HL-60 (cell line): Measurements from ENCODE around the gene CSMD2.

Source experiments
- DNase-seq, 2 experiments: peaks; one replicate each; pipeline ENCODE4 v3.0.0-alpha.2; 2010 to 2020; ENCODE audit warnings: low read depth in 1 of 2, low spot score in 1 of 2
- H3K27ac ChIP-seq: fragments of 250-450 bp; sonication (Bioruptor Pico); replicated peaks from 2 replicates; pipeline ENCODE4 v1.5.1; 2020; ENCODE audit warnings: mild to moderate bottlenecking, moderate library complexity
- H3K27me3 ChIP-seq: fragments of 250-450 bp; sonication (Bioruptor Pico); 2 replicates; pipeline ENCODE4 v1.5.1; 2021; ENCODE audit warnings: mild to moderate bottlenecking, moderate library complexity; ENCODE audit not compliant: insufficient read depth, poor library complexity, severe bottlenecking
- H3K4me3 ChIP-seq: replicated peaks from 2 replicates; pipeline ENCODE4 v1.5.1; 2011; ENCODE audit warnings: mild to moderate bottlenecking, control low read depth, low read length; ENCODE audit not compliant: insufficient read depth
- GABPA ChIP-seq: IDR thresholded peaks from 2 replicates; pipeline ENCODE4 v1.6.1; 2012; ENCODE audit warnings: low read depth
- POLR2AphosphoS5 ChIP-seq: IDR thresholded peaks from 2 replicates; pipeline ENCODE4 v1.6.1; 2012; ENCODE audit warnings: low read depth
- SPI1 ChIP-seq: IDR thresholded peaks from 2 replicates; pipeline ENCODE4 v1.6.1; 2012; ENCODE audit warnings: low read depth, mild to moderate bottlenecking, borderline replicate concordance
- TF ChIP-seq, protein P1 (sequence below): IDR thresholded peaks from 2 replicates; pipeline ENCODE4 v1.6.1; 2012; ENCODE audit warnings: low read depth; ENCODE audit not compliant: insufficient replicate concordance
- TF ChIP-seq, protein P2 (sequence below): IDR thresholded peaks from one replicate; pipeline ENCODE4 v1.5.1; 2011; ENCODE audit warnings: low read length, control low read depth, inconsistent platforms; ENCODE audit not compliant: insufficient read depth

The CSMD2 gene

DNA sequence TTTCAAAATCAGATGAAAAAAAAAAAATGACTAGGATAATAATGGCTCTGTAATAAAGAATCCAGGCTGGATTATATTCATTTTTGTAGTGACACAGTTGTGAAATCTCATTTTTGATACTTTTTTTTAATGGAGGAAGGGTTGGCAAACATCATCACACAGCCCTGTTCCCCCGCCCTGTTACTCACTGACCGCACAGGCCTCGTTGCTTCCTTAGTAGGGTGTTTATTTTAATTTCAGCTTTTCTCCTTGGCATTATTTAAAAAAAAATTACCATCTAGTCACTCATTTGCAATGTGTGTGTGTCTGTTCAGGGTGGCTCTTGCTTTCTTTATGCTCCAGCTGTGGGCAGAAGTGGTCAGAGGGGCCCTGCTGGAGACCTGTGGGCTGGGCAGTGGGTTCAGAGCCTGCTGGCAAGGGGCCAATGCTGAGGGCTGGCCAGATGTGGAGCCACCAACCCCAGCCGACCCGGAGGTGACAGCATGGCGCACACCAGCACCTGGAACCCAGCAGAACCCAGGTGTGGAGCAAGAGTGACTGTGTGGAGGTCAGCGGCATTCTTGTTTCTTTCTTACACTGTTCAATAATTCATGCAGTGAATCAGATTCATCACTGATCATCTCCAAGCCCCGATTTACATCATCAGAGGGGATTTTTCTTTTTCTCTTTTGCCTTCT is 648.0 kb downstream of the CSMD2 start:
- no peak for DNase-seq
- H3K4me3 ChIP-seq, result no peak overlapping the region
- no peak overlapping the region for H3K27ac ChIP-seq
- no peaks in the 10 kb centered on the region for H3K27me3 ChIP-seq
- TF ChIP-seq POLR2AphosphoS5 (no peak), GABPA (no peak), SPI1 (no peak)
- TF ChIP-seq, protein P1, sequence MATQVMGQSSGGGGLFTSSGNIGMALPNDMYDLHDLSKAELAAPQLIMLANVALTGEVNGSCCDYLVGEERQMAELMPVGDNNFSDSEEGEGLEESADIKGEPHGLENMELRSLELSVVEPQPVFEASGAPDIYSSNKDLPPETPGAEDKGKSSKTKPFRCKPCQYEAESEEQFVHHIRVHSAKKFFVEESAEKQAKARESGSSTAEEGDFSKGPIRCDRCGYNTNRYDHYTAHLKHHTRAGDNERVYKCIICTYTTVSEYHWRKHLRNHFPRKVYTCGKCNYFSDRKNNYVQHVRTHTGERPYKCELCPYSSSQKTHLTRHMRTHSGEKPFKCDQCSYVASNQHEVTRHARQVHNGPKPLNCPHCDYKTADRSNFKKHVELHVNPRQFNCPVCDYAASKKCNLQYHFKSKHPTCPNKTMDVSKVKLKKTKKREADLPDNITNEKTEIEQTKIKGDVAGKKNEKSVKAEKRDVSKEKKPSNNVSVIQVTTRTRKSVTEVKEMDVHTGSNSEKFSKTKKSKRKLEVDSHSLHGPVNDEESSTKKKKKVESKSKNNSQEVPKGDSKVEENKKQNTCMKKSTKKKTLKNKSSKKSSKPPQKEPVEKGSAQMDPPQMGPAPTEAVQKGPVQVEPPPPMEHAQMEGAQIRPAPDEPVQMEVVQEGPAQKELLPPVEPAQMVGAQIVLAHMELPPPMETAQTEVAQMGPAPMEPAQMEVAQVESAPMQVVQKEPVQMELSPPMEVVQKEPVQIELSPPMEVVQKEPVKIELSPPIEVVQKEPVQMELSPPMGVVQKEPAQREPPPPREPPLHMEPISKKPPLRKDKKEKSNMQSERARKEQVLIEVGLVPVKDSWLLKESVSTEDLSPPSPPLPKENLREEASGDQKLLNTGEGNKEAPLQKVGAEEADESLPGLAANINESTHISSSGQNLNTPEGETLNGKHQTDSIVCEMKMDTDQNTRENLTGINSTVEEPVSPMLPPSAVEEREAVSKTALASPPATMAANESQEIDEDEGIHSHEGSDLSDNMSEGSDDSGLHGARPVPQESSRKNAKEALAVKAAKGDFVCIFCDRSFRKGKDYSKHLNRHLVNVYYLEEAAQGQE, result no peak
- TF ChIP-seq, protein P2, sequence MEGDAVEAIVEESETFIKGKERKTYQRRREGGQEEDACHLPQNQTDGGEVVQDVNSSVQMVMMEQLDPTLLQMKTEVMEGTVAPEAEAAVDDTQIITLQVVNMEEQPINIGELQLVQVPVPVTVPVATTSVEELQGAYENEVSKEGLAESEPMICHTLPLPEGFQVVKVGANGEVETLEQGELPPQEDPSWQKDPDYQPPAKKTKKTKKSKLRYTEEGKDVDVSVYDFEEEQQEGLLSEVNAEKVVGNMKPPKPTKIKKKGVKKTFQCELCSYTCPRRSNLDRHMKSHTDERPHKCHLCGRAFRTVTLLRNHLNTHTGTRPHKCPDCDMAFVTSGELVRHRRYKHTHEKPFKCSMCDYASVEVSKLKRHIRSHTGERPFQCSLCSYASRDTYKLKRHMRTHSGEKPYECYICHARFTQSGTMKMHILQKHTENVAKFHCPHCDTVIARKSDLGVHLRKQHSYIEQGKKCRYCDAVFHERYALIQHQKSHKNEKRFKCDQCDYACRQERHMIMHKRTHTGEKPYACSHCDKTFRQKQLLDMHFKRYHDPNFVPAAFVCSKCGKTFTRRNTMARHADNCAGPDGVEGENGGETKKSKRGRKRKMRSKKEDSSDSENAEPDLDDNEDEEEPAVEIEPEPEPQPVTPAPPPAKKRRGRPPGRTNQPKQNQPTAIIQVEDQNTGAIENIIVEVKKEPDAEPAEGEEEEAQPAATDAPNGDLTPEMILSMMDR, result no peak

DNA sequence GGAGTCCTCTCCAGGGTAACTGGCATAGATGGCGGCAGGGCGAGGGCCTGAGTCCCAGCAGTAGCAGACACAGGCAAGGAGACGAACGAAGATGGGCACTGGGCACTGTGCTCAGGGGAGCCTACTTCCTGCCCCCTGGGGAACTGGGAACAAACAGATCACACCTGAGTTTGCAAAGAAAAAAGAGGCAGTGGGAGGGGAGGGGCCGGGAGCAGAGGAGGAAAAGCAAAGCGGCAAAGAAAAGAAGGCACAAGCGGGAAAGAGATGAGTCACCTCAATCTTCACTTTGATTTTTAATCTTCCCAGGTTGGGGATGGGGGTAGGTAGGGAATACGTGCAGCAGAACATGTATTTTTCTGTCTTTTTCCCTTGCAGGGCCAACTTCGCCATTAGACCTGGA is 648.6 kb downstream of the CSMD2 start:
- H3K27me3 ChIP-seq, result no peaks in the 10 kb centered on the region
- H3K4me3 ChIP-seq, result no peak overlapping the region
- no peak for TF ChIP-seq POLR2AphosphoS5
- TF ChIP-seq SPI1, result no peak
- TF ChIP-seq, protein P2, result no peak
- DNase-seq, result no peak
- no peak overlapping the region for H3K27ac ChIP-seq

DNA sequence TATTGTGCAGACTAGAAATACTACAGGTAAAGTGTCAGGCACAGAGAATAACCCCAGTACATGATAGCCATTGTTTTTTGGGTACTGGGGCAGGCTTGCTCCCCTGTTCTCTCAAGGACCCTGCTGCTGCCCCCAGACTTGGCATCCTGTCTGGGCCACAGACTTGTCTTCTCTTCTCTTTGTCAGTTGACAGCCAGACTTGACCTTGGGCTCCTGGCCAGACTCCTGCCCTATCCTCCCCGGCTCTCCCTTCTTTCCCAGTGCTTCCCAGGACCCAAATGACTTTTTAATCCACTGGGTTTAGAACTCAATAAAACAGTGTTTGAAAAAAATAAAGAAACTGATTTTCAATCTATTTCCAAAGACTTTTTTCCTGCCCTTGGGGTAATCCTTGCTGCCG is 649.4 kb downstream of the CSMD2 start:
- Histone ChIP-seq H3K27ac (no peak overlapping the region), H3K4me3 (no peak overlapping the region), H3K27me3 (no peaks in the 10 kb centered on the region)
- no peak for DNase-seq
- TF ChIP-seq, protein P1, result no peak
- no peak for TF ChIP-seq POLR2AphosphoS5
- TF ChIP-seq GABPA, result no peak
- TF ChIP-seq, protein P2, result no peak
- TF ChIP-seq SPI1, result no peak

DNA sequence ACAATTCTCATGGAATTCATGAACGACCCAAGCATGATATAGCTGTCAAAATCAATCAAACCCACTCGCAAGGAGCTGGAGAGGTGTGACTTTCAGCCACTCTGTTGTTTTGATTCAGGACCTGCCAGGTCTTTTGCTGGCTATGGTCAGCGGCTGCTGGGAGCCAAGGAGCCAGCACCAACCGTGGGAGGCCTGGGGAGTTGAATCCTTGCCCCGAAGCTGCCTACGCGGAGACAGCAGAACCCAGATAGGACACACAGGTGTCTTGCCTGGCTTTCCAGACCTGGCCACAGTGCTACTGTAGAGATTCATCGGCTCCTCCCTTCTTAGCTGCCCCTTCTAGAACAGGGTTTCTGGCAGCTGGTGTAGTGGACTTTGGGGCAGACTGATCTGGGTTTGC is 649.9 kb downstream of the CSMD2 start:
- DNase-seq, result no peak
- Histone ChIP-seq H3K27me3 (no peaks in the 10 kb centered on the region), H3K4me3 (no peak overlapping the region), H3K27ac (no peak overlapping the region)
- no peak for TF ChIP-seq GABPA
- TF ChIP-seq SPI1, result no peak
- TF ChIP-seq, protein P1, result no peak
- TF ChIP-seq, protein P2, result no peak
- no peak for TF ChIP-seq POLR2AphosphoS5
